ENCODE data around the gene RGS16.

Gene RGS16

DNA sequence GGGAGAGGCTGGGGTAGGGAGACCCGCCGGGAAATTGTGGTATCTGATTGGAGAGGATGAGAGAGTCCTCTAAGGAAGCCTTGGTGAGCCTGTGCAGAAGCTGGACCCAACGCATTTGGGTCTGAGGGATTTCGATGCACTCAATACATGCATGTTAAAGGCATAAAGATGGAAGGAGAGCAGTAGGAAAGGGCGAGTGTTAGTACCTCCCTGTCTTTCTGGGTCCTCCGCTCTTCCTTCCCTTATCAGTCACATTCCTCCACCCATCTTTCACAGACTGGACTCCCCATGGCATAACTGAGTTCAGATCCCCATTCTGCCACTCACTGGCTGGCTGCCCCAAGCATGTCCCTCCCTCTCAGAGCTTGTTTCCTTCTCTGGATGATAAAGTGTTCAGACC, 7.3 kb downstream of the RGS16 start:
- TF ChIP-seq, protein P1, sequence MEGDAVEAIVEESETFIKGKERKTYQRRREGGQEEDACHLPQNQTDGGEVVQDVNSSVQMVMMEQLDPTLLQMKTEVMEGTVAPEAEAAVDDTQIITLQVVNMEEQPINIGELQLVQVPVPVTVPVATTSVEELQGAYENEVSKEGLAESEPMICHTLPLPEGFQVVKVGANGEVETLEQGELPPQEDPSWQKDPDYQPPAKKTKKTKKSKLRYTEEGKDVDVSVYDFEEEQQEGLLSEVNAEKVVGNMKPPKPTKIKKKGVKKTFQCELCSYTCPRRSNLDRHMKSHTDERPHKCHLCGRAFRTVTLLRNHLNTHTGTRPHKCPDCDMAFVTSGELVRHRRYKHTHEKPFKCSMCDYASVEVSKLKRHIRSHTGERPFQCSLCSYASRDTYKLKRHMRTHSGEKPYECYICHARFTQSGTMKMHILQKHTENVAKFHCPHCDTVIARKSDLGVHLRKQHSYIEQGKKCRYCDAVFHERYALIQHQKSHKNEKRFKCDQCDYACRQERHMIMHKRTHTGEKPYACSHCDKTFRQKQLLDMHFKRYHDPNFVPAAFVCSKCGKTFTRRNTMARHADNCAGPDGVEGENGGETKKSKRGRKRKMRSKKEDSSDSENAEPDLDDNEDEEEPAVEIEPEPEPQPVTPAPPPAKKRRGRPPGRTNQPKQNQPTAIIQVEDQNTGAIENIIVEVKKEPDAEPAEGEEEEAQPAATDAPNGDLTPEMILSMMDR (IDR thresholded peaks at IDR 0.05) = no peak

DNA sequence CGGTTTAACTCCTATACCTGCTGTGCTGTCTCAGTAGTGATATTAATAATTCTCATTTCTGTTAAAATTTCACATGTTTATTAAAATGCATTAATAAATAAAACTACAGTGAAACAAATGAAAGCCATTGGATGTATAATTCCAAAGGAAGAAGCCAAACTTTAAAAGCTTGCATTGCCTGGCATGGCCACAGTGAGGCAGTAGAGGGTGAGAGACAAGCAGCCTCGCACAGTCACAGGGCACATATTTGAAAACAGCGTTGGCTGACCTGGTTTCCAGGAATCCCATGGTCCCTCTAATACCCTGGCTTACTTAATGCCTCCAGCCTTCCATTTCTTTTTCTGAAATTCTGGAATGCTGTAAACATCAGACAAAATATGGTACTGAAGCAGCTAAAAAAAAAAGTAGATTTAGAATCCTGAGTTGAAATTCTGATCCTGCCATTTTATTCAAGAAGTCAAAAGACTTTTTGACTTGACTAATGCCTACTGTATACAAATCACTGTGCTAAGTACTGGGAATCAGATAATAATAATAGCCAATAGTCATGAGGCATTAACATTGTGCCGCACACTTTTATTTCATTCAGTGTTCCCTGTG, 8.4 kb downstream of the RGS16 start:
- TF ChIP-seq, protein P1 (IDR thresholded peaks at IDR 0.05) = peak; percentile 98

- TF ChIP-seq, protein P1 (IDR thresholded peaks at IDR 0.05) = no peak
Observed at GRCh38 chr1:182589931-182590330, 14.3 kb downstream of the RGS16 start.

DNA sequence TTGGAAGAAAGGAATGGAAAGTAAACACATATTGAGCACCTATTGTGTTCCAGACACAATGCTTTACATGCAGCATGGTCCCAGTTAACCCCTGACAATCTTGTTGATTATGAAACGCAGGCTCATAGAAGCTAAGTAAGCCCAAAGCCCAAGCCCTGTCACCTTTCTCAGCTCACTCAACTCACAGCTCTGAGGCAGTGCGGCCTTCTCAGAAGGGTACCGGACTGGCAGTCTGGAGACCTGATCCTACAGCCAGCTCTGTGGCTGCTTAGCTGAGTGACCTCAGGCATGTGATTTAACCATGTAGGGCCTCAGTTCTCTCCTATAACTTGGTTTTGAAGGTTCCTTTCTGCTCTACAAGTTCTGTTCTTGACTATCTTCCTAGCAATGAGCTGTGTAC, 14.7 kb downstream of the RGS16 start:
- TF ChIP-seq, protein P1 (IDR thresholded peaks at IDR 0.05) = no peak

DNA sequence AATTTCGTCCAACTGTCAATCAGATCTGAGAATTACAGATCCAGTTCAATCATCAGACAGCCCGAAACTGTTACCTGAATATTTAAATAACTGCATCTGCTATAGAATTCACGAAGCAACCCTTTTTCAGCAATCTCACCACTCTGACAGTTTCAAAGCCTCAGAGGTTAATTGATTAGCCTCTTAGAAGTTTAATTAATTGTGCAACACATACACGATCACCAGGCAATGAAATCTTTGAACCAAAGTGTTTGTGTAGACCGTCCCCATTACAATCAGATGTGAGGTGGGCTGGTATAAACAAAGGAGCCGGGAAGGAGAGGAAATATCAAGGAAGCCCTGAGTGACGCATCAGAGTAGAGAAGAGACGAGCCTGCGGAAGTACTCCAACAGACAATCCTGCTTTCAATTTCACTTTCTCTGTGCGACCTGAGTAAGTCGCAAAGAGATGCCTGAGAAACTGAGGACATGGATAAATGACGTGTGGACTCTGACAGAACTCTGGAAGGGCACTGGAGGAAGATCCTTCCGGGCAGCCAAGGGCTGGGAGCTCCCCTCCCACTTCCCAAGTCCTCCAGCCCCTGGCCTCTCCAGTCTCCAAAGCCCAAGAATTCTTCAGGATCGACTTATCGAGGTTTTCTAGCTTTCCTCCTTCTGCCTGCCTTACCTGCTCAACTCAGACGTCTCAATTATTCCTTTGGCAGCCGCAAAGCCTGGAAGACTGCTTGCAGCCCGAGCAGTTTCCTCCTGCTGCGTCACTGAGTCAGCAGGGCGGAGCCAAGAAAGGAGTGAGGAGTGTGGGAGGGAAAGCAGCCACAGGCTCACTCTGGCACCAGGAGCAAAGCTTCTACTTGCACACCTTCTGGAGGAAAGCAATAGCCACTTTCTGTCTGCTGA, 15.4 kb downstream of the RGS16 start, which contains the start of gene RNASEL:
Gene RNASEL (minus strand): TSS at position 757 of the 897 bp plus-strand sequence. CDS start 2,450 bp downstream, outside the sequence.
- TF ChIP-seq, protein P1 (IDR thresholded peaks at IDR 0.05) = no peak

DNA sequence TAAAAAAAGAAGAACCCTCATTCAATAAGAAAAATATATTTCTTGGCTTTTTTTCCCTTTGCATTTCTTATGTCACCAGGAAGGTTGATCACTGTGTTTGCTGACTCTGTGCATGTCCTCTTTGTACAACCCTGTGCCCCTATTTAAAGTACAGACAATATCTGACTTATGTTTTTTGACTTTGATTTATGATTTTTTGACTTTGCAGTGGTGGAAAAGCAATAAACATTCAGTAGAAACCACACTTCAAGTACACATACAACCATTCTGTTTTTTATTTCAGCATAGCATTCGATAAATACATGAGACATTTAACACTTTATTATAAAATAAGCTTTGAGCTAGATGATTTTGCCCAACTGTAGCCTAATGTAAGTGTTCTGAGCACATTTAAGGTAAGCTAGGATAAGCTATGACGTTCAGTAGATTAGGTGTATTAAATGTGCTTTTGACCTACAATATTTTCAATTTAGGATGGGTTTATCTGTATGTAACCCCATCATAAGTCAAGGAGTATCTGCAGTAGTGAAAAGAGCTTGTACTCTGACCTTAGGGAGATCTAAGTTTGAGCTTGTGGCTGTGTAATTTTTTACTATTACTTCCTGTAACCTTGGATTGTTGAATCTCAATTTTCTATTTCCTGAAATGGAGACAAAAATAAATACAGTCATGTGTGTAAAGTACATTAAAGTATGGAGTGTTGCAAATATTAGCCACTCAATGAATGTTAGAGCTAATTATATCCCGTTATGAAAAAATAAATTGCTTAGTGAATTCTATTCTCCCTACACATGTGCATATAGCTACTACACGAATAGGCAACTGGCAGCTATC, 16.3 kb downstream of the RGS16 start:
- TF ChIP-seq, protein P1 (IDR thresholded peaks at IDR 0.05) = no peak

GRCh38 chr1:182587093-182587492, 17.1 kb downstream of the RGS16 start:
- TF ChIP-seq, protein P1 (IDR thresholded peaks at IDR 0.05) = no peak
